Measurements from ENCODE around the gene SIX3. TPM values are rescaled to one million over a fixed set of nuclear protein-coding genes. Genes with fewer than 3 reads are reported as not detected.

Gene SIX3
- total RNA-seq, 2 donors from 2014 or later, result not detected

DNA sequence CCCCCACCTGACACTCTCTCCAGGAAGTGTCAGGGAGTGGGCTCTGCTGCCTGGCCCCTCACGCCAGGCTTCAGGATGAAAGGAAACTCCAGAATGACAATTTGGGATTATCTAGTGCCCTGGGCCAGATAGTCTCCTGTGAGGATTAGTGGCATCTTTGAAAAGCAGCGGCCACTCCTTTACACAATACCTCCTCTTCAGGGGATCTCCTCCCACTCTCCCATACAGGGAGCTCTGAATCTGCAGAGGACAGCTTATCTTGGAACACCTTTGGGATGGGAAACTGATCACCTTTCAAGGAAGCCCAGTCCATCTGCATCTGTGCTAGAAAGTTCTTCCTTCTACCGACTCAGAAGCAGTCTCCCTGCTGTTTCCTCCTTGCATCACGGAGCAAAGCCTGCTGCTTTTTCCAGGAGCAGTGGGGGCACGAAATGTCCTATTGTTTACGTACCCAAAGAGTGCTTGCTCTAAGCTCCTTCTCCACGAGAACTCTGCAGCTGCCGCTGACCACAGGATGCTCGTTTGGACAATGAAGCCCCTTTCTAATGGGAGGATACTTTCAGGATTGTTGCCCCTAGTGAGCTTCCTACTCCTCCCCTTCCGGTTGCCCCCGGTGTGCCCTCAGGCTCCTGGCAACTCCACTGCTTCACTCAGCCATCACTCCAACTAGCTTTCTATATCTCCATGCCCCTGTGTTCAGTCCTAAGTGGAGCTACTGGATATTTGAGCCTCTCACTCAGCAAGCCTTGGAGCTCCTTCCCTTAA lies 31.5 kb downstream of the SIX3 start:
- Mint-ChIP-seq H3K27me3 (peaks cover 23% of the 10 kb centered on the region), H3K4me3 (no peak overlapping the region), H3K27ac (no peak overlapping the region)

DNA sequence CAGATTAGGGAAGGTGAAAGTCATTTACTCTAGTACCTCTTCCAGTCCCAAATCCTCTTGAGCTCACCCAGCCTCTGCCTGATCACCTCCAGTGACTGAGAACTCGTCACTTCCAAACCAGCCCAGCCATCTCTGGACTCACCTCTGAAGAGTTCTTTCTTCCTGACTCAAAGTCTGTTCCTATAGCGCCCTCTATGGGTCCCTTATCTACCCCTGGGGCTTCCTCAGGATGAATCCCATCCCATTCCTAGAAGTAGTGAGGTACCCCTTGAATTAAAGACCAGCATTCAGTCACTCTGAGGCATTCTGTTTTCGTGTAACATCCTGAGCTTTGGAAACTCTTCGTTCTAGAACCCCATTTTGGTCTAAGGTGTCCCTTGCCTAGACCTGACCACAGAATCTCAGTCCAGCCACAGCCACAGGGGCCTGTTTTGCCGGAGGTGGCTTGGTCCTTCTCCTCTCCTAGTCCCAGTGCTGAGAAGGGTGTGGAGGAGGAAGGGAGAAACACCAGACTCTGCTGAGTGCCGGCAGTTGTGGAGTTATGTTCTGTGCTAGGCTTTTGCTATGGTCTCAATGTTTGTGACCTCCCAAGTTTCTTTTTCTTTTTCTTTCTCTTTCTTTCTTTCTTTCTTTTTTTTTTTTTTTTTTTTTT lies 32.7 kb downstream of the SIX3 start:
- H3K4me1 Mint-ChIP-seq, result no peaks in the 10 kb centered on the region
- H3K9me3 Mint-ChIP-seq, result no peaks in the 10 kb centered on the region
- ATAC-seq (replicated peaks), result no peak
- no peak overlapping the region for H3K4me3 Mint-ChIP-seq
- peaks cover 18% of the 10 kb centered on the region for H3K27me3 Mint-ChIP-seq
- no peaks in the 10 kb centered on the region for H3K36me3 Mint-ChIP-seq (ENCODE audit: low read depth)
- no peak overlapping the region for H3K27ac Mint-ChIP-seq

More for the DNA sequence above, 31.5 kb downstream of the SIX3 start:
- H3K9me3 Mint-ChIP-seq, result no peaks in the 10 kb centered on the region
- H3K4me1 Mint-ChIP-seq, result no peaks in the 10 kb centered on the region
- no peaks in the 10 kb centered on the region for H3K36me3 Mint-ChIP-seq (ENCODE audit: low read depth)
- no peak for ATAC-seq (replicated peaks)

DNA sequence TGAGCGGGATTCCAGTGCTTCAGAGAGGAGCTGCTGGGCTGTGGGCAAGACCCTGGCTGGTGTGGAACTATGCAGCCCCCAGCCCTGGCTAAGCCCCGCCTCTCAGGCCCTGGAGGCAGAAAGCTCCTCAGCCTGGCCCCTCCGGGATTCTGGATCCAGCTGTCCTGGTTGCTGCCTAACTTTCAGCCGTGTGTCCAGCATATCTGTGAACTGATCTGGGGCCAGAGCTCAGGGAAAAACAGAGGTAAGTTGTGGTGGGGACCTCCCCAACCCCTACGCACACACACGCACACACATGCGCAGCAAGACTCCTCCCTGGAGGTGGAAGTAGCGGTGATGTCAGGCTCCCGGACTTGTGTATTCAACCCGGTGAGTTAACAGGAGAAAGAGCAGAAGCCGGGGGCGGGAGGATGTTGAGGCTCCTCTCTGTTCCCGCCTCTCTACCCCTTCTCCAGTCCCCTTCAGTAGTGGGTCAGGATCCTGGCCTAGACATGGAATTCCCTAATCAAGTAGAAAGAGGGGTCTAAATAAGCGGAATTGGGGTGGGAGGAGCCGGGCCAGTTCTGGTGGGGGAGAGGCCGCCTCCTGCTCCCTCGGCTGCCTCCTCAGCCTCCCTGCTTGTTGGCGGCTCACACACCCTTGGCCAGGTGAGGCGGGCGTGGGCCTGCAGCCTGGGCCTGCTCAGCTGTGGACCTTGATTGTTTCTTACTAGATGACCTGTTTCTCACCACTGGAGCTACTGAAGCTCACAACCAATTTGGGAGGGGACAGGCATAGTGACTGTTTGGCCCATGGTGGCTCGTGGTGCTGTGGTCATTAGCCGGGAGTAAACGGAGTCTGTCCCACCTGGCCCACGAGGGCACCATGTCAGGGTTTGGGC lies 34.3 kb downstream of the SIX3 start:
- peak overlapping the region; percentile 37 for H3K4me3 Mint-ChIP-seq
- no peaks in the 10 kb centered on the region for H3K9me3 Mint-ChIP-seq
- H3K36me3 Mint-ChIP-seq (ENCODE audit: low read depth), result no peaks in the 10 kb centered on the region
- ATAC-seq (replicated peaks), result peak; percentile 74
- H3K27ac Mint-ChIP-seq, result no peak overlapping the region
- peaks cover 19% of the 10 kb centered on the region for H3K27me3 Mint-ChIP-seq
- H3K4me1 Mint-ChIP-seq, result no peaks in the 10 kb centered on the region

DNA sequence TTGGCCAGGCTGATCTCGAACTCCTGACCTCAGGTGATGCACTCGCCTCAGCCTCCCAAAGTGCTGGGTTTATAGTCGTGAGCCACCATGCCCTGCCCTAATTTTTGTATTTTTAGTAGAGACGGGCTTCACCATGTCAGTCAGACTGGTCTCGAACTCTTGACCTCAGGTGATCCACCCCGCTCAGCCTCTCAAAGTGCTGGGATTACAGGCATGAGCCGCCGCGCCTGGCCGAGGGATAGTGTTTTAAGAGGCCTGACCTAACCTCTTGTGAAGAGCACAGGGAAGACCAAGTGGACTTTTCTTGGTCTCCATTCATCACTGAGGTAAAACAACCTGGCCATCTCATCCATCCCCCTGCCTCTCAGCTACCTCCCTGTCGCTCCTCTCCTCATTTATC lies 38.1 kb downstream of the SIX3 start:
- Mint-ChIP-seq H3K27me3 (peaks cover 15% of the 10 kb centered on the region), H3K4me1 (no peaks in the 10 kb centered on the region), H3K27ac (no peak overlapping the region), H3K36me3 (ENCODE audit: low read depth) (no peaks in the 10 kb centered on the region), H3K4me3 (no peak overlapping the region), H3K9me3 (no peaks in the 10 kb centered on the region)
- ATAC-seq (replicated peaks), result no peak

DNA sequence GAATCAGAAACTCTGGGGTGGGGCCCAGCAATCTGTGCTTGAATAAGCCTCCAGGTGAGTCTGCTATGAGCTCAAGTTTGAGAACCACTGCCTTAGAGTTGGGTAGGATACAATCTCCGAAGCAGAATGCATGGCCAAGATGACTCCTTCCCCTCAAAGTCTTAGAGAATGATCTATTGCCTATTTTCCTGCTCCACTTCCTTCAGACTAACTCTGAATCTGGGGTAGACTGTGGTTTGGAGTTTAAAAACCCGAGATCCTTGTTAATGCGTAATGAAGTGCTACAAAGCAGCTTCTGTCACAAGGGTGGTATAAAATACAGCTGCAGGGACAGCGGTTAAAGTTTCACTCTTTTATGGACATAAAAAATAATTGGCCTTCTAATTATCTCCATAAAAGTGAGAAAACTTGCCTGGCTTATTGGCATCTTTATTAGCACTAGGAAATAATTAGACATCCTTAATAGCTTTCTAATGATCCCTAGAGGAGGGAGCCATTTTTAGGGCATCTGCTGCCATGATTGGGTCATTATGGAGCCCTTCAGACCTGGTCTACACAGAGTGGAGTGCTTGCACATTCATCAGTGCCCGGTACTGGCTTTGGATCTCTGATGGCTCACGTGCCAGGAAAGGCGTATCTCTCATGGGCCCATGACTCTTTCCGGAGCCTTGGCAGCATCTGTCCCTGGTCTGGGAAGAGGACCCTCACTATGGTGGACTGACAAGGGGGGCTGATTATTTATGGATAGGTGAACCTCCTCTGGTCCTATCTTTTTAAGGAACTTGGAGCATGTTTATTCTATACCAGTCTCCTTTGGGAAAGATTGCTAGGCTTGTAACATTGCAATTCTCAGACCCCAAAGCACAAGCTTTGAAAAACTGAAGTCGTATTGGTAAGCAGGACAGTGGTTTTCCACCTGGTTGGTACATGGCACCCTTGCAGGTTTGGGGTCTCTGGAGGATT lies 39.5 kb downstream of the SIX3 start:
- no peak for ATAC-seq (replicated peaks)
- H3K36me3 Mint-ChIP-seq (ENCODE audit: low read depth), result no peaks in the 10 kb centered on the region
- no peak overlapping the region for H3K4me3 Mint-ChIP-seq
- H3K27me3 Mint-ChIP-seq, result peaks cover 15% of the 10 kb centered on the region
- no peak overlapping the region for H3K27ac Mint-ChIP-seq
- no peaks in the 10 kb centered on the region for H3K4me1 Mint-ChIP-seq
- no peaks in the 10 kb centered on the region for H3K9me3 Mint-ChIP-seq

DNA sequence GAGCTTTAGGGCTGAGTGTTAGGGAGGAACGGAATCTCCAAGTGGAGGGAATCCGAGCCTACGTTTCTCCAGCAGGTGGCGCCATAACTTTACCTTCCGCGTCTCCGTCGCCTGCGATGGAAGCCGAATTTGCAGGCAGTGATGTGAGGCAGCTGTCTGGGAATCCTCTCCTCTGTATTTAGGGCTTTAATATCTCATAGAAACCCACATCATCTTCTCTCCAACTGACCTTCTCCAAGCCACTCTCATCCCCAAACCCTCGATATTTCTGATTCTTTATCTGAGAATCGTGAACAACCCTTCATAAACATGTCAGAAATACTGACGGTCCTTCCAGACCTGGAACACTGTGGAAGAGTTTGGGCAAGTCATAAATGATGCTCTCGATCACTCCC lies 40.2 kb downstream of the SIX3 start:
- H3K4me1 Mint-ChIP-seq, result no peaks in the 10 kb centered on the region
- peak; percentile 39 for ATAC-seq (replicated peaks)
- H3K27me3 Mint-ChIP-seq, result peaks cover 18% of the 10 kb centered on the region
- H3K4me3 Mint-ChIP-seq, result no peak overlapping the region
- H3K36me3 Mint-ChIP-seq (ENCODE audit: low read depth), result no peaks in the 10 kb centered on the region
- no peaks in the 10 kb centered on the region for H3K9me3 Mint-ChIP-seq
- no peak overlapping the region for H3K27ac Mint-ChIP-seq

DNA sequence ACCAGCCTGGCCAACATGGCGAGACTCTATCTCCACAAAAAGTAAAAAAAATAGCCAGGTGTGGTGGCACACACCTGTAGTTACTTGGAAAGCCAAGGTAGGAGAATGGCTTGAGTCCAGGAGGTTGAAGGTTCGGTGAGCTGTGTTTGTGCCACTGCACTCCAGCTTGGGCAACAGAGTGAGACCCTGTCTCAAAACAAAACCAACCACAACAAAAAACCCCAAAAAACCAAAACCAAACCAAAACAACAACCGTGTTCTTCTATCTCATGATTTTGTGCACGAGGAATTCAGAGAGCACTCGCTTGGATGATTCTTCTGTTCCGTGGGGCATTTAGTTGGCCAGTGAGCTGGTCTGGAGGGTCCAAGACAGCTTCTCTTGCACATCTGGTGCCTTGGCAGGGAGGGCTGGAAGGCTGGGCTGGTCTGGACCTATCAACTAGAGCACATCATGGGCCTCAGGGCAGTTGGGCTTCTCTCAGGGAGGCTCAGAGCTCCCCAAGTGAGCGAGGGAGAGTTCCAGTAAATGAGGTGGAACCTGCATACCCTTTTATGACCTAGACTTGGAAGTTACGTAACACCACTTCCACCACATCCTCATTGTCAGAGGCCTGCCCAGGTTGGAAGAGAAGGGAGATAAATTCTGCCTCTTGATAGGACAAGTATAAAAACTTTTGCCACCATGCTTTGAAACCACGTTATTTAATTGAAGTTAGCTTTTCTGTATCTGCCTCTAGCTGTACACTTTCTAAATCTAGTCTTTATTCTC lies 42.5 kb downstream of the SIX3 start:
- Mint-ChIP-seq H3K36me3 (ENCODE audit: low read depth) (no peaks in the 10 kb centered on the region), H3K27ac (no peak overlapping the region), H3K4me1 (no peaks in the 10 kb centered on the region), H3K4me3 (no peak overlapping the region), H3K9me3 (peaks cover 4% of the 10 kb centered on the region), H3K27me3 (peaks cover 20% of the 10 kb centered on the region)
- ATAC-seq (replicated peaks), result no peak

DNA sequence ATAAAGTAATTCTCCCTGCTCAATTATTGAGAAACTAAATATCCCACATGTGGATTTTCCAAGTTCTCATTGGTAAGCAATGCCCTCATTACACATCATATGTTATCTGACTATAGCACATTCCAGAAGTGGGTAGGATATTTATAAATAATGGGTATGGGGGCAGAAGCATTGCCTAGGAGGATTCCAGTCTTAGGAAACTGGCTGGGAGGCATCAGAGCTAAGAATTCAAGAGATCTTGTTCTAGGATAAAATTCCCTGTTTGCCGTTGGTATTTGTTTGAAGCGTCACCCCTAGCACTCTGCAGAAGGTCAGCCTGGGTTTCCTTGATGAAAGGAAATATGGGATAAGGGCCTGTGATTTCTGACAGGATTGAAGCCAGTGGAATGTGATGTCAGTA lies 47.7 kb downstream of the SIX3 start:
- Mint-ChIP-seq H3K36me3 (ENCODE audit: low read depth) (no peaks in the 10 kb centered on the region), H3K4me1 (no peaks in the 10 kb centered on the region), H3K27ac (no peak overlapping the region), H3K27me3 (peaks cover 38% of the 10 kb centered on the region), H3K9me3 (peaks cover 4% of the 10 kb centered on the region), H3K4me3 (no peak overlapping the region)
- ATAC-seq (replicated peaks), result no peak

DNA sequence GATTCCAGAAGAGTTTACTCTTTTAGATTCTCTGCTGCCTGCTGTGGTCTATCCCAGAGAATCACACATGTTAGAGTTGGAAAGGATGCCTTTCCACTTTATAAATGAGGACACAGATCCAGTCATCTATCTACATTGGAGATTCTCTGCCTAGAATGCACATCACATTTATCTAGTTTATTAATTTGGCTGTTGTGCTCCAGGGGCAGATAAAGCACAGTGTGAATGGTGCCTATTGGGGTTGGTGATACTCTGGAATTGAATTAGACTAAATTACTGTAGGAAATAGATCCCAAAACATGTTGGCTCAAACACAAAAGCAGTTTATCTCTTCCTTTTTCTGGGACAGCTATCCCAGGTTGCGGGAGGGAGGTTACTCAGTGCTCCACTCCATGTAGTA lies 52.9 kb downstream of the SIX3 start:
- Mint-ChIP-seq H3K9me3 (no peaks in the 10 kb centered on the region), H3K27ac (no peak overlapping the region), H3K4me3 (no peak overlapping the region), H3K4me1 (no peaks in the 10 kb centered on the region), H3K36me3 (ENCODE audit: low read depth) (no peaks in the 10 kb centered on the region), H3K27me3 (peaks cover 60% of the 10 kb centered on the region)
- no peak for ATAC-seq (replicated peaks)

Other genes with a start within 250 kb of the SIX3 start
- not detected for gene SIX2, start 67.8 kb downstream of the SIX3 start, total RNA-seq